GM19238 (cell line): ENCODE data around the gene REEP5.
"Not testable (repeated sequence)": the region's sequence is repeated elsewhere in the genome, so short reads cannot be mapped to it uniquely, and the experiment has no call there.

ENCODE experiments used
- DNase-seq: peaks from one replicate; pipeline ENCODE4 v3.0.0; 2011; ENCODE audit warnings: low spot score; ENCODE audit not compliant: insufficient read length

REEP5 gene

GRCh38 chr5:112921833-112922817 is at the start of gene REEP5:
TSS of gene REEP5 (minus strand) at chr5:112922227. CDS start at chr5:112922190, 37 bp downstream.
- peak; percentile 72 for DNase-seq

GRCh38 chr5:112971276-112971675 is 49.2 kb upstream of the REEP5 start:
- no peak for DNase-seq

GRCh38 chr5:112968411-112969106 is 46.5 kb upstream of the REEP5 start:
- no peak for DNase-seq

GRCh38 chr5:112967520-112968083 is 45.6 kb upstream of the REEP5 start:
- no peak for DNase-seq

- no peak for DNase-seq
These were observed 43.8 kb upstream of the REEP5 start for GRCh38 chr5:112965733-112966306.

GRCh38 chr5:112963374-112963733 is 41.3 kb upstream of the REEP5 start:
- DNase-seq = not testable (repeated sequence)

DNA sequence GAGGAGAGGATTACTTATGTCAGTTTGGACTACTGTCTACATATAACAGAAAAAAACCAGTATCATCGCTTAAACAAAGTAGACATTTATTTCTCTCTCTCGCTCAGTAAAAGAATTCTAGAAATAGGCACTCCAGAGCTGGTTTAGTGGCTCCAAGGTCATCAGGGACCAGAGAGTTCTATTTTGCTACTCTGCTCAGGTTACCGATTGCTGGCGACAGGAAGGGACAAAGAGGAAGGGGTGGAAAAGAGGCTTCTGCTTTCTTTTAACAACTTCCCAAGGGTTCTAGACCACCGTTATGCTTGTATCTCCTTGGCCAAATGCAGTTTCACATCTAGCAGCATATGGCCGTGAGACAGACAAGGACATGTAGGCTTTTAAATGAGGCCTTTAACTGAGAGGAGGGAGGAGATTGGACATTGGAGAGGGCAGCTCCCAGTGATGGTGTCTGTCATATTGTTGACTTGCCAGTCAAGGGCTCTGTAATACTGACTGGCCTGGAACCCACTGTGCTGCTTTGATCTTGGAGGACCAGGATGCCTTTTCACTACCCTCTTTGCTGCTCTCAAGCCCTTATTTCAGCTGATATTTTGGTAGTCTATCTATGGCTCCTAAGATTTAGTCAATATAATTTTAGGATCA is 39.0 kb upstream of the REEP5 start:
- no peak for DNase-seq

GRCh38 chr5:112960315-112960714 is 38.3 kb upstream of the REEP5 start:
- DNase-seq = no peak

GRCh38 chr5:112959872-112960271 is 37.8 kb upstream of the REEP5 start:
- not testable (repeated sequence) for DNase-seq

DNA sequence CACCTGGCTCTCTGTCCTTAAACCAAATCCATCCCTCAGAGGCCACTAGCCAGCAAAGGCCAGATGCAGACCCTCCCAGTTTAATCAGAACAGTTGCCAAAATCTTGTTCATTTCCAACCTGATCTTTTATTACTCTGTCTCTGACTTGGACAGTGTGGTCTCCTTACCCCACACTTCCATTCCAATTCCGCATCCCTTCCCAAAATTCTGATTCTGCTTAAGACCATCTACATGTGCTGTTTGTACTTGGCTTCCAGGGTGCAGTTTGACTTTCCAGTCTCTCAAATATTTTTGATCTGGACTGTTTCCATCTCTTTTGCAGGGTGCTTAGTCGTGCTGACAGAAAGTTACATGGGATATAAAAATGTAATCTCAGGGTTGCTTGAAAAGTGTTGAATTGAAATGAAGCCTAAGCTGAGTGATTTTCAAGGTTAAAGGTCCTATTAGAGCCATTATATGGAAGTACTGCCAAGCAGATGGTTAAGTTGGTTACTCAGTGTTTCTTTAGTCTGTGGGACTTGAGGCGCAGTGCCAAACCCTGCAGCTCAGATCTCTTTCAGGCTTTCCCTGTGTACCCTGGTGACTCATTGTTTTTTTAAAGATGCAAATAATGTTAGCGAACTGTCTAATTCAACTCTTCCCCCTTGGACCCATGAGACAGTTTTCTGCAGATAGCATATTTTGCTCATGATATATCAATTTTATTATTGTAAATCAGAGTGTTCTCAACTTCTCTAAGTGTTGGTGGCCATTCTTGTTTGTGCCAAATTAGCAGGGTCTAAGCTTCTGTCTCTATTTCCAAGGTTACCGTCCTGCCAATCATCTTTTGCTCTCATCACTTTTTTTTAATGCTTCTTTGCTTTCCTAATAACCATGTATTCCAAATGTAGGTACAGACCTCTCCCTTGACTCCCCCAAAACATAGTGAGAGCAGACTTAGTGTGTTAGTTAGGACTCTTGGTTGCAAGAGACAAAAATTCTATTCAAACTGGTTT is 36.4 kb upstream of the REEP5 start:
- DNase-seq = no peak

GRCh38 chr5:112957036-112957808 is 35.2 kb upstream of the REEP5 start:
- no peak for DNase-seq

DNA sequence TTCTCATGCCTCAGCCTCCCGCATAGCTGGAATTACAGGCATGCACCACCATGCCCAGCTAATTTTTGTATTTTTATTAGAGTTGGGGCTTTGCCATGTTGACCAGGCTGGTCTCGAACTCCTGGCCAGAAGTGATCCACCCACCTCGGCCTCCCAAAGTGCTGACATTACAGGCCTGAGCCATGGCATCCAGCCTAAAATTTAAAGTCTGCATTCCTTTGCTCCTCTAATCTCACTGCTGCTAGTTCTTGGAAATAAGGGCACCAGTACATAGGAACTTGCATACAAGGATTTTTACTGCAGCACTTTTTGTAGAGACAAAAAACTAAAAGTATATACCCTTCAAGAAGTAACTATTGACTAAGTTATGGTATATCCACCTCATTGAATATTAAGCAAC is 34.6 kb upstream of the REEP5 start:
- DNase-seq = no peak

DNA sequence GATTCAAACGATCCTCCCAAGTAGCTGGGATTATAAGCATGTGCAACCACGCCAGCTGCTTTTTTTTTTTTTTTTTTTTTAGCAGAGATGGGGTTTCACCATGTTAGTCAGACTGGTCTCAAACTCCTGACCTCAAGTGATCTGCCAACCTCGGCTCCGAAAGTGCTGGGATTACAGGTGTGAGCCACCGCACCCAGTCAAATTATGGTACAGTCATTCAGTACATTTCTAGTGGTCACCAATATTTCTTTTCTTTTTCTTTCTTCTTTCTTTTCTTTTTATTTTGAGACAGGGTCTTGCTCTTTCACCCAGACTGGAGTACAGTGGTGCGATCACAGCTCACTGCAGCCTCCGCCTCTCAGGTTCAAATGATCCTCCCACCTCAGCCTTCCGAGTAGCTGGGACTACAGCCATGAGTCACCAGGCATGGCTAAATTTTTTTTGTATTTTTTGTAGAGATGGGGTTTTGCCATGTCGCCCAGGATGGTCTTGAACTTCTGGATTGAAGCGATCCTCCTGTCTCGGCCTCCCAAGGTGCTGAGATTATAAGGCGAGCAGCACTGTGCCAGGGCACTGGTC is 29.2 kb upstream of the REEP5 start:
- no peak for DNase-seq

DNA sequence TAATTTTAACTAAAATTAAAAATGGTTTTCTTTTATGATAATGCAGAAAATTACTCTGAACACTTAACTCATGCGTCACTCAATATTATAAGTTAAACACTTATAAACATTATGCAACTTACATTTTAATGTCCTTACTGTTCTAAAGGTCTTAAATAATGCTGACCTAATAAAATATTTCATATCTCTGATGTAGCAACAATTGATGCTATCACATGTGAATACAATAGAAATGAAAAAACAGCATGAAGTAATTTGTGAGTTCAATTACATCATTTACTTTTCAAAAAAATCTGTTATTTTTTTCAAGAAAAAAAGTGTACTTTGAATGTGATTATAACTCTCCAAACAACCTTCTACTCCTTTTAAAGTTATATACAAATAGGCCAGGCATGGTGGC is 26.4 kb upstream of the REEP5 start:
- DNase-seq = no peak

- DNase-seq = no peak
These were observed 18.6 kb upstream of the REEP5 start for GRCh38 chr5:112940670-112941069.

DNA sequence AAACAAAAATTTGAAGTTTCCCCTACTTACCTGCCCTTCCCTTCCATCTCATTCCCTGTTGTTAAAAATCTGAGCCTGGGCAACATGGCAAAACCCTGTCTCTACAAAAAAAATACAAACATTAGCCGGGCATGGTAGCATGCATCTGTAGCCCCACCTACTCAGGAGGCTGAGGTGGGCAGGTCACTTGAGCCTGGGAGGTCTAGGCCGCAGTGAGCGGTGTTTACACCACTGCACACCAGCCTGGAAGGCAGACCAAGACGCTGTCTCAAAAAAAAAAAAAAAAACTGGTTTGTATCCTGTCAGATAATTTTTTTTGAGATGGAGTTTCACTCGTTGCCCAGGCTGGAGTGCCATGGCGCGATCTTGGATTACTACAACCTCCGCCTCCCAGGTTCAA is 16.3 kb upstream of the REEP5 start:
- no peak for DNase-seq

DNA sequence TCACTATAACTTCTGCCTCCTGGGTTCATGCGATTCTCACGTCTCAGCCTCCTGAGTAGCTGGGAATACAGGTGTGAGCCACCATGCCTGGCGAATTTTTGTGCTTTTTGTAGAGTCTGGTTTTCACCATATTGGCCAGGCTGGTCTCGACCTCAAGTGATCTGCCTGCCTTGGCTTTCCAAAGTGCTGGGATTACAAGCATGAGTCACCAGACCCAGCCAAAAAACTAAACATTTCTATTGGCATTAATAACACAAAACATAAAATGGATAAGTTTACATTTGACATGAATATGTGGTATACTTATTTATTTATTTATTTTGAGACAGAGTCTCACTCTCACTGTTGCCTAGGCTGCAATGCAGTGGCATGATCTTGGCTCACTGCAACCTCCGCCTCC is 13.6 kb upstream of the REEP5 start:
- DNase-seq = no peak

GRCh38 chr5:112934366-112934663 is 12.3 kb upstream of the REEP5 start:
- DNase-seq = no peak

GRCh38 chr5:112933651-112934365 is 11.8 kb upstream of the REEP5 start:
- no peak for DNase-seq
